PC-9 (cell line): ENCODE results near the gene SNX25. TPM values are rescaled to one million over a fixed set of nuclear protein-coding genes. Genes with fewer than 3 reads are reported as not detected.

Source experiments
- BruUV-seq: library from RNA; stranded (reverse); fragments of 400-500 nt; replicated peaks from 2 replicates; lab custom pipeline; 2021; lab: Mats Ljungman, UMichigan
- CTCF ChIA-PET: fragments of 300-600 bp; sonication (Branson Sonifier 250); formaldehyde crosslinking; loops from one replicate; lab custom pipeline; 2022; ENCODE audit warnings: antibody characterized with exemption; lab: Charles Lee
- POLR2A ChIA-PET: fragments of 300-600 bp; sonication (Branson Sonifier 250); formaldehyde crosslinking; loops from one replicate; lab custom pipeline; 2022; ENCODE audit warnings: antibody characterized with exemption; ENCODE audit not compliant: unreplicated experiment; lab: Charles Lee
- DNase-seq, 2 experiments: peaks; one replicate each; pipeline versions ENCODE4 v3.0.0 to v3.0.0-alpha.2; 2015 to 2022; ENCODE audit warnings: mixed read lengths in 1 of 2
- H2AFZ ChIP-seq: fragments of 200-600 bp; sonication (generic); 2 replicates; pipeline ENCODE4 v1.8.1; 2017; ENCODE audit warnings: antibody characterized with exemption
- H3F3A ChIP-seq: fragments of 200-600 bp; sonication (generic); 2 replicates; pipeline ENCODE4 v1.8.1; 2017; ENCODE audit warnings: antibody characterized with exemption, mild to moderate bottlenecking, low read depth; ENCODE audit not compliant: insufficient read depth
- H3K27ac ChIP-seq: fragments of 200-600 bp; sonication (generic); 2 replicates; pipeline ENCODE4 v1.6.1; 2016; ENCODE audit warnings: mixed run types
- H3K27me3 ChIP-seq: fragments of 200-600 bp; sonication (generic); 2 replicates; pipeline ENCODE4 v1.6.1; 2016; ENCODE audit warnings: low read depth, mixed run types; ENCODE audit not compliant: insufficient read depth
- H3K36me3 ChIP-seq: fragments of 200-600 bp; sonication (generic); 2 replicates; pipeline ENCODE4 v1.6.1; 2016; ENCODE audit warnings: low read depth, mixed run types
- H3K4me1 ChIP-seq: fragments of 200-600 bp; sonication (generic); replicated peaks from 2 replicates; pipeline ENCODE4 v1.6.1; 2016; ENCODE audit warnings: mixed run types; ENCODE audit not compliant: insufficient read depth
- H3K4me2 ChIP-seq: fragments of 200-600 bp; sonication (generic); 2 replicates; pipeline ENCODE4 v1.6.1; 2017; ENCODE audit warnings: mixed run types
- H3K4me3 ChIP-seq: fragments of 200-600 bp; sonication (generic); 2 replicates; pipeline ENCODE4 v1.6.1; 2016; ENCODE audit warnings: mixed run types
- H3K79me2 ChIP-seq: fragments of 200-600 bp; sonication (generic); 2 replicates; pipeline ENCODE4 v1.6.1; 2017; ENCODE audit warnings: low read depth, mixed run types
- H3K9me2 ChIP-seq: fragments of 200-600 bp; sonication (generic); 2 replicates; pipeline ENCODE4 v1.8.1; 2017; ENCODE audit warnings: mild to moderate bottlenecking; ENCODE audit not compliant: insufficient read depth
- H3K9me3 ChIP-seq: fragments of 200-600 bp; sonication (generic); 2 replicates; pipeline ENCODE4 v1.8.1; 2016; ENCODE audit warnings: low read depth; ENCODE audit not compliant: insufficient read depth
- H4K20me1 ChIP-seq: fragments of 200-600 bp; sonication (generic); 2 replicates; pipeline ENCODE4 v1.8.1; 2017; ENCODE audit not compliant: insufficient read depth
- CTCF ChIP-seq: fragments of 200-600 bp; sonication (generic); conservative IDR thresholded peaks from 2 replicates; pipeline ENCODE4 v1.6.1; 2017; ENCODE audit warnings: mixed run types, antibody characterized with exemption, mild to moderate bottlenecking, moderate library complexity
- EZH2 ChIP-seq: fragments of 200-600 bp; sonication (generic); IDR thresholded peaks from 2 replicates; pipeline ENCODE4 v1.8.0; 2017; ENCODE audit warnings: antibody characterized with exemption, low read depth
- intact Hi-C: fragments of 100-400 bp; cut with micrococcal nuclease; formaldehyde crosslinking; loops from one replicate; pipeline ENCODE4 v1.10.0; 2022; ENCODE audit not compliant: unreplicated experiment
- total RNA-seq: library from RNA; stranded (reverse); gene quantifications from 2 replicates; pipeline ENCODE4 v1.2.3, GENCODE V29; 2021

SNX25 gene
- total RNA-seq, 1 experiment from 2014 or later: 18.0 TPM

DNA sequence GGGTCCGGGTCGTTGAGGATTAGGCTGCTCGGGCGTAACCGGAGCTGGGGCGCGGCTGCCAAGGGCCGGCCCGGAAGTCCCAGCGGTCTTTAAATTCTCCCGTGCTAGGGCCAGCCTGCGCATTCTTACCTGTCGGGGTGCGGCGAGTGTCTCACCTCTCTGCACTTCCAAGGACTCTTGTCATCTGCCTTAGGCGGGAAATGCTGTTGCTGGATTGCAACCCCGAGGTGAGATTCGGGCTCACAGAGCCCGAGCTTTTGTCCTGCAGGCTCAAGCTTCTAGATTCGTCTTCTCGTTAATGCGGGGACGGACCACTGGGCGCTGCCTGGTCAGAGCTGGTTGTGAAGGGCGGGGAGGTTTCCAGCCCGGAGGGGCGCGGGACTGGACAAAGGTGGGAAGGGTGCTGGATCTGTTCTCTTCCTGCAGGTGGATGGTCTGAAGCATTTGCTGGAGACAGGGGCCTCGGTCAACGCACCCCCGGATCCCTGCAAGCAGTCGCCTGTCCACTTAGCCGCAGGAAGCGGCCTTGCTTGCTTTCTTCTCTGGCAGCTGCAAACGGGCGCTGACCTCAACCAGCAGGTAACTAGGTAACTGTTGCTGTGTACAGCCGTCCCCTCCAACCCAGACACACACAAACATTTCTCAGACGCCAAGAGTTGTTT is 187.5 kb downstream of the SNX25 start, which contains the start of gene ANKRD37:
Gene ANKRD37 (plus strand): TSS at position 118 of the 662 bp plus-strand sequence. CDS start 83 bp downstream, at position 201.
- no peaks in the 10 kb centered on the region for H3K27me3 ChIP-seq
- TSS peak; percentile 81 for BruUV-seq
- H4K20me1 ChIP-seq: no peaks in the 10 kb centered on the region
- H2AFZ ChIP-seq: peak within 1 kb of the TSS; percentile 97
- peak; percentile 63 to 86 for DNase-seq
- POLR2A ChIA-PET: interaction anchor here (0.5 to 1.6 kb wide), 11 partner anchors 14 to 1084 kb away, joined by 3 to 9 read pairs (median 3); no protein-coding TSS in a partner anchor
- H3K9me2 ChIP-seq: no peaks in the 10 kb centered on the region; the same call in 1 of the 2 replicates
- CTCF ChIA-PET: interaction anchor here (0.6 kb wide), 1 partner anchor 187 kb away, joined by 4 read pairs; the partner anchor contains the start of gene SNX25
- intact Hi-C loops: loop anchor here (1.0 to 10.0 kb wide), 5 partner anchors 28 to 198 kb away; partner anchors contain the start of genes CCDC110, SNX25 and UFSP2
- H3F3A ChIP-seq: peaks cover 15% of the 10 kb centered on the region
- no peaks in the 10 kb centered on the region for H3K79me2 ChIP-seq
- TF ChIP-seq CTCF: no peak
- no peak for TF ChIP-seq EZH2
- H3K9me3 ChIP-seq: no peaks in the 10 kb centered on the region
- H3K36me3 ChIP-seq: no peaks in the 10 kb centered on the region
- H3K4me2 ChIP-seq: peak within 1 kb of the TSS; percentile 98
- H3K27ac ChIP-seq: peak within 1 kb of the TSS; percentile 98
- peaks cover 16% of the 10 kb centered on the region for H3K4me1 ChIP-seq
- peak within 1 kb of the TSS; percentile 91 for H3K4me3 ChIP-seq

GRCh38 chr4:185398618-185399017 is 189.2 kb downstream of the SNX25 start:
- intact Hi-C loops: loop anchor here (10.0 kb wide), 1 partner anchor 196 kb away; no protein-coding TSS in a partner anchor
- no peaks in the 10 kb centered on the region for H3K36me3 ChIP-seq
- H4K20me1 ChIP-seq: no peaks in the 10 kb centered on the region
- no peaks in the 10 kb centered on the region for H3K79me2 ChIP-seq
- peaks cover 16% of the 10 kb centered on the region for H3K4me1 ChIP-seq
- BruUV-seq: no TSS peak
- H3K9me2 ChIP-seq: no peaks in the 10 kb centered on the region
- no peaks in the 10 kb centered on the region for H3K9me3 ChIP-seq
- H3K27ac ChIP-seq: no peak overlapping the region
- no peak for TF ChIP-seq CTCF
- no peak for TF ChIP-seq EZH2
- ChIA-PET POLR2A (no interaction called here), CTCF (interaction anchor here (0.6 to 0.7 kb wide), 2 partner anchors 205 to 417 kb away, joined by 3 to 11 read pairs; no protein-coding TSS in a partner anchor)
- H3K4me3 ChIP-seq: no peak overlapping the region
- H2AFZ ChIP-seq: no peak overlapping the region
- peaks cover 15% of the 10 kb centered on the region for H3F3A ChIP-seq
- H3K27me3 ChIP-seq: no peaks in the 10 kb centered on the region
- no peak for DNase-seq
- no peak overlapping the region for H3K4me2 ChIP-seq

DNA sequence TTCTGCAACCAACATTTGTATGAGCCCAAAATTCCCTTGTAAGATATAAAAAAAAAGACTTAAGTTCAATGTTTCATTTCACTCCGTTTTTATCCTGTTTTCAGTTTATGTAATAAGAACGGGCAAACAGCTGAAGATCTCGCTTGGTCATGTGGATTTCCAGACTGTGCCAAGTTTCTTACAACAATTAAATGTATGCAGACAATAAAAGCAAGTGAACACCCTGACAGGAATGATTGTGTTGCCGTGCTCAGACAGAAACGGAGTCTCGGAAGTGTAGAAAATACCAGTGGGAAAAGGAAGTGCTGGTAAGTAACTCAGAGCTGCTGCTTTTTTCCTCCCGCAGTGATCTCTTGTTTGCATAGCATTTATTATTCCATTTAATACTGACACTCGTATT is 190.1 kb downstream of the SNX25 start:
- no peak for DNase-seq

More for the DNA sequence above, 190.1 kb downstream of the SNX25 start:
- Histone ChIP-seq H3K4me1 (peaks cover 16% of the 10 kb centered on the region), H3K4me2 (no peak overlapping the region), H3K27me3 (no peaks in the 10 kb centered on the region), H3K27ac (no peak overlapping the region), H3K9me2 (no peaks in the 10 kb centered on the region), H3K36me3 (no peaks in the 10 kb centered on the region), H2AFZ (no peak overlapping the region), H3K9me3 (no peaks in the 10 kb centered on the region), H4K20me1 (no peaks in the 10 kb centered on the region), H3K4me3 (no peak overlapping the region), H3K79me2 (no peaks in the 10 kb centered on the region), H3F3A (peaks cover 15% of the 10 kb centered on the region)
- TF ChIP-seq CTCF (no peak), EZH2 (no peak)
- BruUV-seq: no TSS peak
- ChIA-PET CTCF (no interaction called here), POLR2A (no interaction called here)
- intact Hi-C loops: loop anchor here (10.0 kb wide), 1 partner anchor 195 kb away; no protein-coding TSS in a partner anchor
